Measurements from ENCODE around the gene ZNF775.

ZNF775 gene

GRCh38 chr7:150412518-150413488 is 33.7 kb downstream of the ZNF775 start:
- DNase-seq (ENCODE audit: low spot score): no peak

- DNase-seq (ENCODE audit: low spot score): no peak
These were observed 34.5 kb downstream of the ZNF775 start for GRCh38 chr7:150413640-150414081.

- DNase-seq (ENCODE audit: low spot score): no peak
These were observed 36.3 kb downstream of the ZNF775 start for GRCh38 chr7:150415161-150416153.

- no peak for DNase-seq (ENCODE audit: low spot score)
These were observed 38.1 kb downstream of the ZNF775 start for GRCh38 chr7:150417239-150417638.

- no peak for DNase-seq (ENCODE audit: low spot score)
These were observed 38.7 kb downstream of the ZNF775 start for GRCh38 chr7:150417863-150418262.

- DNase-seq (ENCODE audit: low spot score): no peak
These were observed 41.1 kb downstream of the ZNF775 start for GRCh38 chr7:150420242-150420641.

GRCh38 chr7:150420987-150421674 is 42.0 kb downstream of the ZNF775 start:
- peak; percentile 82 for DNase-seq (ENCODE audit: low spot score)

GRCh38 chr7:150421831-150422230 is 42.7 kb downstream of the ZNF775 start:
- DNase-seq (ENCODE audit: low spot score): no peak

- DNase-seq (ENCODE audit: low spot score): no peak
These were observed 46.5 kb downstream of the ZNF775 start for GRCh38 chr7:150425670-150426069.

- no peak for DNase-seq (ENCODE audit: low spot score)
These were observed 49.7 kb downstream of the ZNF775 start for GRCh38 chr7:150428671-150429451.

- no peak for DNase-seq (ENCODE audit: low spot score)
These were observed 50.6 kb downstream of the ZNF775 start for GRCh38 chr7:150429699-150430098.

- no peak for DNase-seq (ENCODE audit: low spot score)
These were observed 51.4 kb downstream of the ZNF775 start for GRCh38 chr7:150430465-150431085.

- DNase-seq (ENCODE audit: low spot score): no peak
These were observed 52.9 kb downstream of the ZNF775 start for GRCh38 chr7:150431839-150432658.

GRCh38 chr7:150432915-150433892 is 54.1 kb downstream of the ZNF775 start:
- no peak for DNase-seq (ENCODE audit: low spot score)

- DNase-seq (ENCODE audit: low spot score): no peak
These were observed 55.1 kb downstream of the ZNF775 start for GRCh38 chr7:150434240-150434639.

GRCh38 chr7:150435047-150435389 is 55.9 kb downstream of the ZNF775 start:
- DNase-seq (ENCODE audit: low spot score): no peak

- peak; percentile 84 for DNase-seq (ENCODE audit: low spot score)
These were observed 56.4 kb downstream of the ZNF775 start for GRCh38 chr7:150435390-150436073.

GRCh38 chr7:150439967-150440366 is 60.8 kb downstream of the ZNF775 start:
- DNase-seq (ENCODE audit: low spot score): no peak
